Activated CD8-positive, alpha-beta memory T cell treated with anti-CD3 and anti-CD28 coated beads, Interleukin-2, amount 10 ng/mL, durations not matched to agents 7 days and 5 days (primary cell): ENCODE data around the gene TMEM218. TPM values are rescaled to one million over a fixed set of nuclear protein-coding genes. Genes with fewer than 3 reads are reported as not detected.
A peak's percentile ranks its signal among the peaks of the same experiment; 100 is the strongest.

Experiments
- ATAC-seq: fragments of 150-1000 bp; cut with Tn5 transposase; one replicate; pipeline ENCODE4 v1.10.0; 2021; ENCODE audit warnings: moderate library complexity
- CTCF ChIA-PET: fragments of 350-600 bp; sonication (Branson Sonifier 250); formaldehyde crosslinking; loops from one replicate; lab custom pipeline; 2021; ENCODE audit warnings: antibody characterized with exemption; lab: Charles Lee
- DNase-seq: peaks from one replicate; pipeline ENCODE4 v3.0.0-alpha.2; 2020
- H3K27ac Mint-ChIP-seq: one replicate; pipeline ENCODE4 v1.8.0; 2021; ENCODE audit warnings: mild to moderate bottlenecking, mixed read lengths
- H3K27me3 Mint-ChIP-seq: one replicate; pipeline ENCODE4 v1.8.0; 2021; ENCODE audit warnings: mixed read lengths
- H3K36me3 Mint-ChIP-seq: one replicate; pipeline ENCODE4 v1.8.0; 2021; ENCODE audit warnings: mild to moderate bottlenecking, mixed read lengths
- H3K4me1 Mint-ChIP-seq: one replicate; pipeline ENCODE4 v1.8.0; 2021; ENCODE audit warnings: mixed read lengths
- H3K4me3 Mint-ChIP-seq: one replicate; pipeline ENCODE4 v1.8.0; 2021; ENCODE audit warnings: mild to moderate bottlenecking, moderate library complexity, mixed read lengths
- H3K9me3 Mint-ChIP-seq: one replicate; pipeline ENCODE4 v1.8.0; 2022; ENCODE audit warnings: low read depth, mixed read lengths
- total RNA-seq, 2 experiments: library from RNA; stranded (reverse); gene quantifications; one replicate each; pipeline ENCODE4 v1.2.3, GENCODE V29; 2021

Gene TMEM218
- total RNA-seq, 2 experiments from 2014 or later: 14.1 to 16.1 TPM

- Mint-ChIP-seq H3K4me3 (no peak overlapping the region), H3K27ac (no peak overlapping the region), H3K36me3 (no peaks in the 10 kb centered on the region), H3K9me3 (no peaks in the 10 kb centered on the region), H3K27me3 (peaks cover 28% of the 10 kb centered on the region), H3K4me1 (no peaks in the 10 kb centered on the region)
- CTCF ChIA-PET: interaction anchor here (0.7 to 5.3 kb wide), 31 partner anchors 9 to 305 kb away, joined by 3 to 32 read pairs (median 4); partner anchors contain the start of genes HEPACAM, SLC37A2 and TMEM218
- DNase-seq (peak; percentile 59), ATAC-seq (peak; percentile 89)
Observed at GRCh38 chr11:125141686-125142535, 30.5 kb upstream of the TMEM218 start.

- Mint-ChIP-seq H3K27me3 (peaks cover 28% of the 10 kb centered on the region), H3K4me1 (no peaks in the 10 kb centered on the region), H3K36me3 (no peaks in the 10 kb centered on the region), H3K9me3 (no peaks in the 10 kb centered on the region), H3K27ac (no peak overlapping the region), H3K4me3 (no peak overlapping the region)
- no peak for ATAC-seq
- DNase-seq: no peak
- CTCF ChIA-PET: interaction anchor here (1.0 to 5.3 kb wide), 11 partner anchors 12 to 305 kb away, joined by 3 to 32 read pairs (median 4); partner anchors contain the start of gene TMEM218
Observed at GRCh38 chr11:125141178-125141577, 29.8 kb upstream of the TMEM218 start.

GRCh38 chr11:125140233-125140632 lies 28.8 kb upstream of the TMEM218 start:
- no peak overlapping the region for H3K27ac Mint-ChIP-seq
- ATAC-seq: no peak
- no peak overlapping the region for H3K4me3 Mint-ChIP-seq
- CTCF ChIA-PET: interaction anchor here (1.0 to 5.3 kb wide), 7 partner anchors 15 to 304 kb away, joined by 3 to 32 read pairs (median 4); partner anchors contain the start of gene TMEM218
- H3K9me3 Mint-ChIP-seq: no peaks in the 10 kb centered on the region
- H3K4me1 Mint-ChIP-seq: no peaks in the 10 kb centered on the region
- no peaks in the 10 kb centered on the region for H3K36me3 Mint-ChIP-seq
- peaks cover 35% of the 10 kb centered on the region for H3K27me3 Mint-ChIP-seq
- DNase-seq: no peak

DNA sequence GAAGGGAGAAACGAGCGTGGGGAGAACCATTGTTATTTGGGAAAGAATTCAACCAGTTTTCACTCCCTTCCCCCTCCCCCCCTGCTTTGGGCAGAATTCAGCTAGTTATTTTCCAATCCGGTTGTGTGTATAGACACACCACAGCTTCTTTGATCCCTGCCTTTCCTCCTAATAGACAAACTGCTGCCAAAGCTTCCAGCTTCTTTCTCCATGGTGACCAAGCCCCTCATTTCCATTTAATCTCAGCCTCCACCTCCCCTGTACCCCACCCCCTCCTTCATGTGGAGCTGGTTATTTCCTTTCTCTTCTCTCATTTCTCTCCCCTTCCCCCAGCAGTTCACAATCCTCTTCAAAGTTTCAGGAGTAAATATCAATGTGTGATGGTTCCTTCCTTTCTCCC lies 28.4 kb upstream of the TMEM218 start:
- ATAC-seq: no peak
- CTCF ChIA-PET: interaction anchor here (1.3 to 5.3 kb wide), 3 partner anchors 49 to 303 kb away, joined by 3 to 32 read pairs (median 20); no protein-coding TSS in a partner anchor
- DNase-seq: no peak
- Mint-ChIP-seq H3K4me3 (no peak overlapping the region), H3K27me3 (peaks cover 39% of the 10 kb centered on the region), H3K9me3 (no peaks in the 10 kb centered on the region), H3K27ac (no peak overlapping the region), H3K4me1 (no peaks in the 10 kb centered on the region), H3K36me3 (no peaks in the 10 kb centered on the region)

DNA sequence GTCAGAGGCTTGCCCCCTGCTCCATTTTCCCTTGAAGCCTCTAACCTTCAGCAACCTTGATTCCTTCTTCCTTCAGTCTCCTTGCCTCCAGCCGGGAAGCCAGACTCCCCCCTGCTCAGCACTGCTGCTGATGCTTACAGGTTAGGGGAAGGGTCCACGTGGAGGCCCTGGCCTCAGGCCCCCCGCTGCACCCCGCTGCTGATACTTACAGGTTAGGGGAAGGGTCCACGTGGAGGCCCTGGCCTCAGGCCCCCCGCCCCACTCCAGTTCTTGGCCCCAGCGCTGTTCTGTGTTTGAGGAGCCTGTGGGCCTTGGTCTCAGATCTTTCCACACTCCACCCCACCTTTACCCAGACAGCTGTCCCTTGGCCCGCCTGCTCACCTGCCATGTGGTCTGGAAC lies 27.5 kb upstream of the TMEM218 start:
- Mint-ChIP-seq H3K4me3 (no peak overlapping the region), H3K36me3 (no peaks in the 10 kb centered on the region), H3K4me1 (no peaks in the 10 kb centered on the region), H3K27ac (no peak overlapping the region), H3K27me3 (peaks cover 44% of the 10 kb centered on the region), H3K9me3 (no peaks in the 10 kb centered on the region)
- CTCF ChIA-PET: no interaction called here
- ATAC-seq (no peak), DNase-seq (no peak)

DNA sequence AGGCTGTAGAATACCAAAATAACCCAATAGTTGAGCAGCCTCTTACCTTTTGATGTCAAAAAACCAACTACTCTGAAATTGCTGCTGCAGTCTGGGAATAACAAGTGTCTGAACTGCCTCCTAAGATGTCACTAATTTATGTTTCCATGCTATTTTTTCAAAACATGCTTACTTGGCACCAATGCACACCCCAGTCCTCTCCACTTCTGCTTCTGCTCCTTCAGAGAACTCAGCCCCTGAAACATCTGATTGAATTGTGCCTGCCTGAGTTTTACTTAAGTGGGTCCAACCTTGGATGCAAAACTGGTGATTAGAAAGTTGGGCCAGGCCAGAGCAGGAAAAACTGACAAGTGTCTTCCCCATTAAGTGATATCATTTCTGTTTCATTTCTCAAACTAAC lies 24.6 kb upstream of the TMEM218 start:
- Mint-ChIP-seq H3K36me3 (no peaks in the 10 kb centered on the region), H3K27ac (no peak overlapping the region), H3K4me3 (no peak overlapping the region), H3K27me3 (peaks cover 44% of the 10 kb centered on the region), H3K9me3 (no peaks in the 10 kb centered on the region), H3K4me1 (no peaks in the 10 kb centered on the region)
- CTCF ChIA-PET: no interaction called here
- DNase-seq (no peak), ATAC-seq (no peak)

GRCh38 chr11:125132596-125132995 lies 21.2 kb upstream of the TMEM218 start:
- Mint-ChIP-seq H3K27me3 (peaks cover 45% of the 10 kb centered on the region), H3K4me3 (no peak overlapping the region), H3K27ac (no peak overlapping the region), H3K4me1 (no peaks in the 10 kb centered on the region), H3K36me3 (no peaks in the 10 kb centered on the region), H3K9me3 (no peaks in the 10 kb centered on the region)
- ATAC-seq (no peak), DNase-seq (no peak)
- CTCF ChIA-PET: interaction anchor here (1.3 to 1.5 kb wide), 2 partner anchors 9 kb away, joined by 3 to 7 read pairs; no protein-coding TSS in a partner anchor

DNA sequence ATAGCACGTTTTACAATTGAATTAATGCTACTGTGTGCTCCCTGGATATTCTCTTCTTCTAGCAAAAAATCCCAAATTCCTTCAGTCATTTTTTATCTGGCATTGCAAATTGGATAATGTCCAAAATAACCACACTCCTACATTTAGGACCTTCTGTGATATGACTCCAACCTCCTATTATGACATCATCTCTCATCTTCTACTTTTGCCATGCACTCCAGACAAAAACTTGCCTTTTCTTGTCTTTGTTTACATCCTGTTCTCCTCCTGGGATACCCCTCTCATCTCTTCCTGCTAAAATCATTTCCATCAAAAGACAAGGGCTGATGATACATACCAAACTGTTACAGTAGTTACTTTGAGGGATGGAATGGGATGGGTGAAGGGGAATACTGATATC lies 20.6 kb upstream of the TMEM218 start:
- Mint-ChIP-seq H3K27me3 (peaks cover 49% of the 10 kb centered on the region), H3K36me3 (no peaks in the 10 kb centered on the region), H3K27ac (no peak overlapping the region), H3K4me3 (no peak overlapping the region), H3K4me1 (no peaks in the 10 kb centered on the region), H3K9me3 (no peaks in the 10 kb centered on the region)
- no peak for ATAC-seq
- DNase-seq: no peak
- CTCF ChIA-PET: interaction anchor here (1.3 kb wide), 1 partner anchor 9 kb away, joined by 3 read pairs; no protein-coding TSS in a partner anchor

DNA sequence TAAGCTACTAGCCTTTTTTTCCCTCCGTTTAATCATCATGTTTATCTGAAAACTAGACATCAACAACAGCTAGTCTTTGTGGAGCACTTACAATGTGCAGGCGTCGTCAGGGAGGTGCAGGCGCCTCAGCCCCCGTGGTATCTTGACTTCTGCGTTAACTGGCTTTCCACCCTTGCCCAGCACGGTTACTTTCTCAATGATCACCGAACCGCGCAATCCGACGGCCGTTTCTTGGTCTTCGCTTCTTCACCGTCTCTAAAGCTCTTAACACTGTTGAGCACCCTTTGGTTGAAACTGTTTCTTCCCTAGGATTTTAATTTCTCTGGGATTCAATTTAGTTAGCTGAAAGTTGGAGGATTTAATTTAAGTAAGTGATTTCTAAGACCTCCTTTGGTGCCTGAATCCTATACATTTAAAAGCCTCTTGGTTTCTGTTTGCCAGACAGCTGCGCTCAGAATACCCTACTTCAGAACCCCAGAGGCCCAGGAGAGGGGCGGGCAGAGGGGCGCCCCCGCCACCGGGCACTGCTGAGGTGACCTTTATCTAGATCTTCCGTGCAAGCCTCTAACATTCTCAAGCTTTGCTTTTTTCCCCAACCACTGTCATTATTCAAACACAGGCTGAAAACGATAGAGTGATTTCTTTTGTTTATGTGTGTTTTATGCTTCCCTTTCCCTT lies 18.0 kb upstream of the TMEM218 start:
- DNase-seq (no peak), ATAC-seq (no peak)
- H3K36me3 Mint-ChIP-seq: no peaks in the 10 kb centered on the region
- H3K27ac Mint-ChIP-seq: no peak overlapping the region
- CTCF ChIA-PET: interaction anchor here (0.9 to 2.0 kb wide), 2 partner anchors 13 to 263 kb away, joined by 3 to 5 read pairs; no protein-coding TSS in a partner anchor
- no peaks in the 10 kb centered on the region for H3K4me1 Mint-ChIP-seq
- peaks cover 46% of the 10 kb centered on the region for H3K27me3 Mint-ChIP-seq
- H3K4me3 Mint-ChIP-seq: no peak overlapping the region
- no peaks in the 10 kb centered on the region for H3K9me3 Mint-ChIP-seq

DNA sequence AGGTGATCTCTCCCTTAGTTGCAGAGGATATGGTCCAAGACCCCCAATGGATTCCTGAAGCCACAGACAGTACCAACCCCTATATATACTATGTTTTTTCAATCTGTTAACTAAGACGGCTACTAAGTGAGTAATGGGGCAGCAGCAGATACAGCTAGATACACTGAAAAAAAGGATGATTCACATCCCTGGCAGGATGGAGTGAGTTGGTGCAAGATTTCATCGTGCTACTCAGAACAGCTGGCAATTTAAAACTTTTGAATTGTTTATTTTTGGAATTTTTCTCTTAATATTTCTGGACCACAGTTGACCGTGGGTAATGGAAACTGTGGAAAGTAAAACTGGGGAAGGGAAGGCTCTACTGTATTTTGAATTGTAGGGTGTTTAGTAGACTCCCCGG lies 17.0 kb upstream of the TMEM218 start:
- no peaks in the 10 kb centered on the region for H3K36me3 Mint-ChIP-seq
- no peak overlapping the region for H3K4me3 Mint-ChIP-seq
- DNase-seq (no peak), ATAC-seq (no peak)
- CTCF ChIA-PET: interaction anchor here (2.0 kb wide), 1 partner anchor 14 kb away, joined by 5 read pairs; no protein-coding TSS in a partner anchor
- no peaks in the 10 kb centered on the region for H3K4me1 Mint-ChIP-seq
- H3K27me3 Mint-ChIP-seq: peaks cover 43% of the 10 kb centered on the region
- H3K27ac Mint-ChIP-seq: no peak overlapping the region
- no peaks in the 10 kb centered on the region for H3K9me3 Mint-ChIP-seq

DNA sequence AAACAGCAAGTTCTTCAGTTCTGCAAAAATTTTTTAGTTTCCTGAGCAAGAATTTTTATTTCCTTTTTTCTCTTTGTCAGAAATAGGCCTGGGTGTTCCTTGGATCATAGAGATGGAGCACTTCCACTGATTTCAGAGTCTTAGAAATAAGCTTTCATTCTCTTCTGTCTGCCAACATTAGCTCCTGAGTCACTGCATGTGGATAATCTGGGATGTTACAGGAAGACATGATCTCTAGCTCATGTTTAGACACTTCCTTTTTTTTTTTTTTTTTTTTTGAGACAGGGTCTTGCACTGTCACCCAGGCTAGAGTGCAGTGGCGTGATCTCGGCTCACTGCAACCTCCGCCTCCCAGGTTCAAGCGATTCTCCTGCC lies 13.2 kb upstream of the TMEM218 start:
- Mint-ChIP-seq H3K4me1 (no peaks in the 10 kb centered on the region), H3K27me3 (peaks cover 41% of the 10 kb centered on the region), H3K4me3 (no peak overlapping the region), H3K36me3 (no peaks in the 10 kb centered on the region), H3K9me3 (no peaks in the 10 kb centered on the region), H3K27ac (no peak overlapping the region)
- DNase-seq: no peak
- no peak for ATAC-seq
- CTCF ChIA-PET: interaction anchor here (0.7 to 3.1 kb wide), 15 partner anchors 12 to 248 kb away, joined by 3 to 20 read pairs (median 4); partner anchors contain the start of genes SLC37A2 and TMEM218

DNA sequence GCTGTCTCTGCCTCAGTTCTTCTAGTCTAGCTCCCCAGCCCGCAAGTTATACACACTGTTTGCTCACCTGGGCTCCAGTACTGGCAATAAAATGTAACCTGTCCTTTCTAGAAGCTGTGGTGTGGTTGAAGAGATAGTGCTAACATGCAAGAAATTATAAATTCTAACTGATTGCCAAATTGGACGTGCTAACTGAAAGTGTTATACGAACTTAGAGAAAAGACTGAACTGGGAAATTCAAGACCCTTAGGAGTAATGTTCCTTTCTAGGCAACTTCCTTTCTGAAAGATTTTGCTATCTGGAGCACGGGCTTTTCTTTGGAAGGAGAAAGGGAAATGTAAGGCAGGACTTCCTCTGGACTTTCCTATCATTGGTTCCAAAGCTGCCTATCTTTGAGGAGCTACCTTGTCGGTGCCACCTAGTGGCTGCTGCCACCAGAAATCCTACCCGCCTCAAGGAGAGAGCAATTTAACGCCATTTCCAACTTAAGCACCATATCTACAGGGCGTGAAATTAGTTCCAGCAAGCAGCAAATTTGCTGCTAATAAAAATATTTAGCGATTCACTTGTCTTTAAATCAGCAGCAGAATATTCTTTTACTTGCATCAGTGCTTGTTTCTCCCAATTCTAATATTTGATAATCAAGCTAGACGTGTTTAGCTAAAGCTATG lies 12.7 kb upstream of the TMEM218 start:
- no peaks in the 10 kb centered on the region for H3K9me3 Mint-ChIP-seq
- DNase-seq (peak; percentile 50), ATAC-seq (peak; percentile 55)
- H3K27me3 Mint-ChIP-seq: peaks cover 40% of the 10 kb centered on the region
- H3K36me3 Mint-ChIP-seq: no peaks in the 10 kb centered on the region
- H3K4me1 Mint-ChIP-seq: no peaks in the 10 kb centered on the region
- H3K27ac Mint-ChIP-seq: no peak overlapping the region
- CTCF ChIA-PET: interaction anchor here (0.7 to 3.1 kb wide), 16 partner anchors 9 to 248 kb away, joined by 3 to 20 read pairs (median 4); partner anchors contain the start of genes SLC37A2 and TMEM218
- no peak overlapping the region for H3K4me3 Mint-ChIP-seq
